K562 (cell line): ENCODE data around the gene RNLS. TPM values are rescaled to one million over a fixed set of nuclear protein-coding genes. Genes with fewer than 3 reads are reported as not detected.

Source experiments
- ATAC-seq: fragments of 200-7000 bp; cut with Tn5 transposase; 3 replicates; pipeline ENCODE4 v1.9.1; 2020; ENCODE audit warnings: moderate library complexity
- BruUV-seq: library from RNA; stranded (reverse); fragments of 400-500 nt; replicated peaks from 2 replicates; lab custom pipeline; 2021; lab: Mats Ljungman, UMichigan
- CTCF ChIA-PET: fragments of 300-600 bp; formaldehyde crosslinking; extraction: SDS; loops from one replicate; lab custom pipeline; 2021; ENCODE audit warnings: low intra/inter-chr PET ratio; lab: Yijun Ruan, JAX
- POLR2A ChIA-PET: fragments of 300-600, 350-650 bp; sonication (Branson Sonifier 250); formaldehyde crosslinking; extraction: SDS; loops from one replicate; lab custom pipeline; 2021; ENCODE audit warnings: antibody characterized with exemption, inconsistent platforms; lab: Yijun Ruan, JAX
- DNase-seq, 4 experiments: peaks; one replicate each; pipeline versions ENCODE4 v3.0.0 to v3.0.0-alpha.2; 2011 to 2018; ENCODE audit warnings: low spot score in 3 of 4, mixed read lengths in 3 of 4; ENCODE audit errors: extremely low read depth in 1 of 4
- FAIRE-seq: peaks from 2 replicates; lab custom pipeline; 2011; peaks lifted over from hg19 to GRCh38; lab: Jason Lieb, UNC
- H2AFZ ChIP-seq: 2 replicates; pipeline ENCODE4 v1.6.0; 2011; ENCODE audit warnings: low read depth, low read length, control low read depth, inconsistent platforms
- H3K27ac ChIP-seq: fragments of 200-600 bp; 3 replicates; pipeline ENCODE4 v1.8.0; 2011; ENCODE audit warnings: low read depth, mild to moderate bottlenecking, control low read depth, inconsistent platforms, low read length, moderate library complexity, mixed read lengths; ENCODE audit errors: extremely low read depth
- H3K27me3 ChIP-seq, 2 experiments: fragments of 300-600 bp in 1 of 2; 2 replicates in 1 of 2; 3 replicates in 1 of 2; pipeline versions ENCODE4 v1.6.0 to v1.8.0; 2011; ENCODE audit warnings: inconsistent platforms in 2 of 2, low read length in 2 of 2, mild to moderate bottlenecking in 1 of 2, mixed read lengths in 1 of 2, moderate library complexity in 1 of 2; ENCODE audit not compliant: control insufficient read depth in 2 of 2, insufficient read depth in 2 of 2
- H3K36me3 ChIP-seq: fragments of 300-600 bp; 3 replicates; pipeline ENCODE4 v1.8.0; 2011; ENCODE audit warnings: mild to moderate bottlenecking, low read length, inconsistent platforms; ENCODE audit not compliant: control insufficient read depth, insufficient read depth
- H3K4me1 ChIP-seq, 2 experiments: fragments of 200-600 bp in 1 of 2; replicated peaks in 1 of 2; 2 replicates in 1 of 2; 3 replicates in 1 of 2; pipeline versions ENCODE4 v1.5.1 to v1.8.0; 2011; ENCODE audit warnings: inconsistent platforms in 2 of 2, low read length in 2 of 2, mild to moderate bottlenecking in 1 of 2, mixed read lengths in 1 of 2, moderate library complexity in 1 of 2; ENCODE audit not compliant: control insufficient read depth in 2 of 2, insufficient read depth in 2 of 2
- H3K4me2 ChIP-seq: 2 replicates; pipeline ENCODE4 v1.6.1; 2011; ENCODE audit warnings: low read length, control low read depth, inconsistent platforms, mixed read lengths; ENCODE audit not compliant: insufficient read depth
- H3K4me3 ChIP-seq: fragments of 200-600 bp; sonication (generic), shearing (Covaris generic); 2 replicates; pipeline ENCODE4 v1.5.1; 2016; ENCODE audit warnings: control low read depth, inconsistent platforms
- H3K79me2 ChIP-seq: fragments of 200-600 bp; 3 replicates; pipeline ENCODE4 v1.8.0; 2011; ENCODE audit warnings: low read length, inconsistent platforms; ENCODE audit not compliant: control insufficient read depth, insufficient read depth
- H3K9ac ChIP-seq, 2 experiments: 2 replicates each; pipeline versions ENCODE4 v1.6.0 to v1.6.1; 2011; ENCODE audit warnings: low read depth in 2 of 2, low read length in 2 of 2, control low read depth in 1 of 2, inconsistent platforms in 1 of 2, mild to moderate bottlenecking in 1 of 2, mixed read lengths in 1 of 2; ENCODE audit not compliant: insufficient read depth in 1 of 2
- H3K9me1 ChIP-seq: one replicate; pipeline ENCODE4 v1.6.0; 2011; ENCODE audit warnings: inconsistent platforms, mild to moderate bottlenecking, low read length, moderate library complexity; ENCODE audit not compliant: control insufficient read depth, insufficient read depth
- H3K9me3 ChIP-seq: replicated peaks from 2 replicates; pipeline ENCODE4 v1.5.1; 2011; ENCODE audit warnings: low read depth, low read length, inconsistent platforms; ENCODE audit not compliant: control insufficient read depth, insufficient read depth
- H4K20me1 ChIP-seq: replicated peaks from 2 replicates; pipeline ENCODE4 v1.6.1; 2011; ENCODE audit warnings: low read length, inconsistent platforms, mixed read lengths; ENCODE audit not compliant: control insufficient read depth, insufficient read depth
- ATF7 ChIP-seq: fragments of 450-650 bp; IDR thresholded peaks from 2 replicates; pipeline ENCODE4 v1.7.1; 2014; ENCODE audit warnings: mild to moderate bottlenecking, moderate library complexity
- BHLHE40 ChIP-seq: IDR thresholded peaks from 2 replicates; pipeline ENCODE4 v1.6.1; 2011; ENCODE audit warnings: low read length, improper control_type of control experiment
- CGGBP1 ChIP-seq: fragments of 250-450 bp; sonication (Bioruptor Pico); IDR thresholded peaks from 2 replicates; pipeline ENCODE4 v1.9.0; 2021; ENCODE audit warnings: mild to moderate bottlenecking
- FOXP1 ChIP-seq: sonication (generic); formaldehyde crosslinking; IDR thresholded peaks from 2 replicates; pipeline ENCODE4 v1.8.0; 2022; ENCODE audit warnings: mild to moderate bottlenecking, missing genetic modification reagents
- HDAC3 ChIP-seq: fragments of 450-650 bp; IDR thresholded peaks from 2 replicates; pipeline ENCODE4 v1.6.1; 2018; ENCODE audit warnings: borderline replicate concordance, mild to moderate bottlenecking, moderate library complexity; ENCODE audit not compliant: partially characterized antibody
- HMG20A ChIP-seq: fragments of 450-650 bp; formaldehyde crosslinking; conservative IDR thresholded peaks from 2 replicates; pipeline ENCODE4 v1.4.0; 2020; ENCODE audit warnings: mild to moderate bottlenecking, mixed read lengths
- HNRNPH1 ChIP-seq: fragments of 200-400 bp; formaldehyde crosslinking; optimal IDR thresholded peaks from 2 replicates; pipeline ENCODE3; 2017; ENCODE audit warnings: low read depth, mild to moderate bottlenecking, low read length, moderate library complexity
- IRF1 ChIP-seq: sonication (generic); formaldehyde crosslinking; IDR thresholded peaks from 2 replicates; pipeline ENCODE4 v1.8.0; 2022; ENCODE audit warnings: missing genetic modification reagents, mild to moderate bottlenecking, borderline replicate concordance
- JUND ChIP-seq, 2 experiments: IDR thresholded peaks; 2 replicates in 1 of 2; 3 replicates in 1 of 2; pipeline ENCODE4 v1.6.1; 2011; ENCODE audit warnings: borderline replicate concordance in 2 of 2, low read depth in 2 of 2, low read length in 2 of 2, improper control_type of control experiment in 1 of 2, missing biosample characterization in 1 of 2, missing genetic modification characterization in 1 of 2, missing genetic modification reagents in 1 of 2
- NFXL1 ChIP-seq: fragments of 450-650 bp; formaldehyde crosslinking; IDR thresholded peaks from 2 replicates; pipeline ENCODE4 v1.4.0; 2021; ENCODE audit warnings: mild to moderate bottlenecking
- NR3C1 ChIP-seq: sonication (generic); formaldehyde crosslinking; IDR thresholded peaks from 2 replicates; pipeline ENCODE4 v1.8.1; 2022; ENCODE audit warnings: missing genetic modification reagents
- SLC30A9 ChIP-seq: fragments of 250-450 bp; sonication (Bioruptor Pico); IDR thresholded peaks from 2 replicates; pipeline ENCODE4 v1.8.0; 2022; ENCODE audit warnings: mild to moderate bottlenecking, moderate library complexity
- SP2 ChIP-seq: IDR thresholded peaks from 2 replicates; pipeline ENCODE4 v1.6.1; 2011; ENCODE audit warnings: mild to moderate bottlenecking, low read depth, low read length, moderate library complexity; ENCODE audit not compliant: poor library complexity, severe bottlenecking; ENCODE audit errors: extremely low read depth
- ZNF232 ChIP-seq: sonication (generic); formaldehyde crosslinking; IDR thresholded peaks from 2 replicates; pipeline ENCODE4 v1.8.0; 2022; ENCODE audit warnings: mild to moderate bottlenecking, missing genetic modification reagents
- ZNF584 ChIP-seq: fragments of 200-800 bp; sonication (Bioruptor generic); IDR thresholded peaks from 2 replicates; pipeline ENCODE4 v1.6.1; 2016; ENCODE audit warnings: low read depth, mild to moderate bottlenecking, missing genetic modification characterization, missing compliant biosample characterization
- ZNF778 ChIP-seq: fragments of 450-650 bp; formaldehyde crosslinking; IDR thresholded peaks from 2 replicates; pipeline ENCODE4 v1.4.0; 2020; ENCODE audit warnings: mild to moderate bottlenecking, moderate library complexity
- ZSCAN32 ChIP-seq: fragments of 450-650 bp; formaldehyde crosslinking; IDR thresholded peaks from 2 replicates; pipeline ENCODE4 v1.4.0; 2020; ENCODE audit warnings: mild to moderate bottlenecking, moderate library complexity
- WGBS: fragments of 100-300 bp; shearing (Covaris generic); methylation state at CpG from one replicate; pipeline ENCODE4 v1.1.6; 2016; ENCODE audit warnings: low coverage, mixed read lengths; ENCODE audit not compliant: insufficient coverage; ENCODE audit errors: missing lambda C conversion rate; 5-methylcytosine and 5-hydroxymethylcytosine counted together
- in situ Hi-C: fragments of 300-500 bp; cut with MboI; formaldehyde crosslinking; loops from 4 replicates; pipeline ENCODE4 v1.15.0; 2018; ENCODE audit warnings: inconsistent platforms, mixed read lengths
- intact Hi-C: fragments of 100-400 bp; cut with micrococcal nuclease; formaldehyde crosslinking; loops from 2 replicates; pipeline ENCODE4 v1.14.2; 2022
- polyA plus RNA-seq, 8 experiments: library from polyadenylated mRNA; depleted of rRNA in 4 of 8; stranded (reverse) in 5 of 8; unstranded in 3 of 8; fragments of >200 nt; fragmentation: Nextera tagmentation in 2 of 8; fragmentation: Illumina TruSeq in 1 of 8; extraction: Ambion mirVana in 2 of 8; extraction: Trizol in 1 of 8; gene quantifications; 2 replicates each; pipeline versions ENCODE4 v1.2.1 to v1.2.3, GENCODE V29; 2011 to 2014; ENCODE audit warnings: inconsistent platforms in 1 of 8, missing spikeins in 1 of 8
- total RNA-seq, 7 experiments: library from RNA; depleted of rRNA in 6 of 7; stranded (reverse); fragments of >200 nt in 6 of 7; fragmentation: Illumina TruSeq in 2 of 7; extraction: Trizol in 2 of 7; gene quantifications; 2 replicates each; pipeline versions ENCODE4 v1.2.1 to v1.2.3, GENCODE V29; 2011 to 2021; ENCODE audit warnings: low replicate concordance in 1 of 7

The RNLS gene
- total and polyA plus RNA-seq, 9 of the 15 experiments (the other 6 are each of a cell fraction or from before 2014, with no cell fraction given), result 0.14 to 0.72 (median 0.41) TPM; not detected in 3

- Histone ChIP-seq H3K4me3 (no peak overlapping the region), H3K4me2 (no peak overlapping the region), H3K27ac (no peak overlapping the region), H4K20me1 (no peaks in the 10 kb centered on the region), H3K9ac (no peak overlapping the region), H3K27me3 (no peaks in the 10 kb centered on the region), H2AFZ (no peak overlapping the region), H3K4me1 (no peaks in the 10 kb centered on the region), H3K9me1 (no peaks in the 10 kb centered on the region), H3K79me2 (no peaks in the 10 kb centered on the region), H3K9me3 (no peaks in the 10 kb centered on the region), H3K36me3 (no peaks in the 10 kb centered on the region)
- ChIA-PET CTCF (no interaction called here), POLR2A (no interaction called here)
- DNase-seq (no peak), FAIRE-seq (no peak), ATAC-seq (no peak)
- in situ Hi-C loops, result no loop called here
- no TSS peak for BruUV-seq
- WGBS, result 2% methylated on average over 4 of the region's 4 CpGs
- intact Hi-C loops, result no loop called here
- TF ChIP-seq ZNF778 (CRISPR knock-in tag), result no peak
- no peak for TF ChIP-seq CGGBP1 (CRISPR knock-in tag)
- TF ChIP-seq ZNF232 (CRISPR knock-in tag), result no peak
- no peak for TF ChIP-seq HMG20A
- no peak for TF ChIP-seq FOXP1 (CRISPR knock-in tag)
- no peak for TF ChIP-seq JUND (IDR thresholded peaks at IDR 0.05; ENCODE audit: borderline replicate concordance, low read depth, low read length)
- no peak for TF ChIP-seq JUND (tag; IDR thresholded peaks at IDR 0.05; ENCODE audit: borderline replicate concordance, low read depth, low read length)
- no peak for TF ChIP-seq SLC30A9 (CRISPR knock-in tag)
- TF ChIP-seq IRF1 (CRISPR knock-in tag), result no peak
- no peak for TF ChIP-seq BHLHE40
- no peak for TF ChIP-seq NR3C1 (CRISPR knock-in tag)
- TF ChIP-seq HDAC3, result no peak
- no peak for TF ChIP-seq SP2
- TF ChIP-seq ZSCAN32 (CRISPR knock-in tag), result no peak
- TF ChIP-seq HNRNPH1, result no peak
- no peak for TF ChIP-seq ATF7
- TF ChIP-seq NFXL1, result no peak
- no peak for TF ChIP-seq ZNF584 (CRISPR knock-in tag)
Observed at GRCh38 chr10:88490231-88490980, 92.7 kb downstream of the RNLS start.
